ENCODE data around the gene CHST9.
"Not testable (repeated sequence)": the region's sequence is repeated elsewhere in the genome, so short reads cannot be mapped to it uniquely, and the experiment has no call there.

Gene CHST9

DNA sequence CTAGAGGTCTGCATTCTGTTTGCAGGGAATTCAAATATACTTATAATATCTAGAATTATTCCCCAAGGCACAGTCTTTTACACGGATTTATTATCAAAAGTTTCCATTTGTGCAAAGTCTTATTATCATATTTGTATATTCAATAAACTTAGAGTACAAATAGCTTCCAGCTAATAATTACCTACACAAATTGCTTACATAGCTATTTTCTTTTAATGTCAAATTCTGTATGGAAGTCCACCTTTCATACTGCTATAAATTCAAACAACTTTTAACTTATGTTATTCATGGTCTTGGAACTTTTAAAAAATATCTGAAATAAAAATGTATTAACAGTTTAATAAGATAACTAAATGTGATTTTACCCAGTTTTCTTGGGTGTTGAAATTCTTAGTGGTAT lies 13.1 kb downstream of the CHST9 start:
- no peak for DNase-seq (ENCODE audit: low read depth in 2 of 2)

GRCh38 chr18:27165412-27165811 lies 19.7 kb downstream of the CHST9 start:
- no peak for DNase-seq (ENCODE audit: low read depth in 2 of 2)

DNA sequence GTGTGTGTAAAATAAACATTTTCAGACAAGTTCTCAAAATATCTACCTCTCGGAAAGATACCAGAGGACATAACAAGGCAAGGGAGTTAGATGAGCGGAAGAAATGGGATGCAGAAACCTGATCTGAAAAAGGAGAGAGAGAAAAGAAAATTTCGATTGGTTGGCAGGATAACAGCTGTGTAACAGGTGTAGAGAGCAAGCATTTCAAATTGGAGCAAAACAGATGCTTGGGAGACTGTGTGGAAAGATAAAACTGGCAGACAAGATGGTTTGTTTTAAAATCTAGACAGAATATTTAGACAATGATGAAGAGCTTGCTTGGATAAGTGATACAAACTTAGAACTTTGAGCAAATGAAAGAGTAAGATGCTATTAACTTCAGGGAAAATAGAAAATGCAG lies 20.2 kb downstream of the CHST9 start:
- no peak for DNase-seq (ENCODE audit: low read depth in 2 of 2)

GRCh38 chr18:27163197-27163716 lies 21.9 kb downstream of the CHST9 start:
- DNase-seq (ENCODE audit: low read depth in 2 of 2), result not testable (repeated sequence)

DNA sequence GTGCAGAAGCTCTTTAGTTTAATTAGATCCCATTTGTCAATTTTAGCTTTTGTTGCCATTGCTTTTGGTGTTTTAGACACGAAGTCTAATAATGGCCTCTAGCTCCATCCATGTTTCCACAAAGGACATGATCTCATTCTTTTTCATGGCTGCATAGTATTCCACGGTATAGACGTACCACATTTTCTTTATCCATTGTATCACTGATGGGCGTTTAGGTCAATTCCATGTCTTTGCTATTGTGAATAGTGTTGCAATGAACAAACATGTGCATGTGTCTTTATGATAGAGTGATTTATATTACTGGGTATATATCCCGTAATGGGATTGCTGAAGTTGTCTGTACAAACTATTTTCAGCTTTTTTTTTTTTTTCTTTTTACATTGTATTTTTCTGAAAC lies 35.9 kb downstream of the CHST9 start:
- DNase-seq (ENCODE audit: low read depth in 2 of 2), result not testable (repeated sequence)

- no peak for DNase-seq (ENCODE audit: low read depth in 2 of 2)
These were observed 40.4 kb downstream of the CHST9 start for GRCh38 chr18:27144672-27145071.

- no peak for DNase-seq (ENCODE audit: low read depth in 2 of 2)
These were observed 41.4 kb downstream of the CHST9 start for GRCh38 chr18:27143580-27144287.

DNA sequence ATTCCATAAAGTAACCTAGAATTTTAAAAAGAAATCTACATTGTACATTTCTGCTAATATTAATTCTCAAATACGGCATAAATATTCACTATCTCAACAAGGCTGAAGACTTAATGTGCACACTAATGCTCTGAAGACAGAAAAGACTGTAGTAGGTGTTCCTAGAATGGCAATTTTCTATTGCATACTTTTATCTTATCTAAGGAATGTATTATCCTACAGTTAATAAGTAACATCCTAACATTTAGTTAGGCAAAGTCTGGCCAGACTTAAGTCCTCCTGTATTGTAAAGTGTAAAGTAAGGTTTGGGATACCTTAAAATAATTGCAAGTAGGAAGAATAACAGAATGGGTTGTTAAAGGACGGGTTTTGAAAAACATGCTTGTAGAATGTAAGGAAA lies 42.2 kb downstream of the CHST9 start:
- no peak for DNase-seq (ENCODE audit: low read depth in 2 of 2)

DNA sequence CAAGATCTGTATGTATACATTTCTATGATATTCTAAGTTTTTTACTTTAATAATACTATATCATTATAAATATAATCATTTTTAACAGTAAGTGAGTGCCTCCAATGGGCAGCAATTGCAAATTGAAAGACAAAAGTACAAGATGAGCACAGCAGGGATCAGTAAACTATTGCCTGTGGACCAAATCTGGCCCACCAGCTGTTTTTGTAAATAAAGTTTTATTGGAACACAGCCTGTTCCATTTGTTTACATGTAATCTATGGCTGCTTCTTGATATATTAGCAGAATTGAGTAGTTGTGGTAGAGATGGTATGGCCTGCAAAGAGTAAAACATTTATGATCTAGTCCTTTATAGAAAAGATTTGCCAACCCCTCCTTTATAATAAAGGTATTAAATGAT lies 43.2 kb downstream of the CHST9 start:
- no peak for DNase-seq (ENCODE audit: low read depth in 2 of 2)

DNA sequence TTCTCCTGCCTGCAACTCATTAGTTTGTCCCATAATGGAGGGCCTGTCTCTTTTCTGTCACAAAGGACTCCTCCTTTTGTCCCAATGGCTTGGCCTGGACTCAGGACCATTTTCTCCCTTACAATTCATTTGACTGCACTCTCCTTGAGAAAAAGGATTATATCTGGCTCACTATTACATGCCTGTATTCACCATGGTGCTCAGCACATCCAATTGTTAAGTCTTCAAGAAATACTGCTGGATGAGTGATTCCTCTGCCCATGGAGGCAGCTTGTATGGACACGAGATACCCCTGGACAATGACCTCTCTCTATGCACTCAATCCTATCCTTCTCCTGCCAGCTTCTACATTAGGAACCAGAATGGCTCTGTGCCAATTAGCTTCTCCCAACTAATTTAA lies 47.0 kb downstream of the CHST9 start:
- no peak for DNase-seq (ENCODE audit: low read depth in 2 of 2)

DNA sequence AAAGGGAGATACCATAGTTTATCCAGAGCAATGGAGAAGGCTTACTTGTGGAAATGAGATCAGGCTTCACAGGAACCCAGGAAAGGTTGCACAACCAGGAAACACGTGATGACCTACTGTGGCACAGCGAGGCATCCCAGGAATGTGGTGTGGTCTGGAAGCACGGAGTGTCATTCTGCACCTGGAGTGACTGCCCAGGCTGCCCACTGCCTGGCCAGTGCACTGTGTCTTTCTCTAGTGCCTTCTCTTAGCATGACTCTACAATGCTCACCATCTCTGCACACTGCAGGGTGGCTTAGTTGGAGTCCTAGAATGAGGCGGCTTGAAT lies 48.9 kb downstream of the CHST9 start:
- DNase-seq (ENCODE audit: low read depth in 2 of 2), result no peak

DNA sequence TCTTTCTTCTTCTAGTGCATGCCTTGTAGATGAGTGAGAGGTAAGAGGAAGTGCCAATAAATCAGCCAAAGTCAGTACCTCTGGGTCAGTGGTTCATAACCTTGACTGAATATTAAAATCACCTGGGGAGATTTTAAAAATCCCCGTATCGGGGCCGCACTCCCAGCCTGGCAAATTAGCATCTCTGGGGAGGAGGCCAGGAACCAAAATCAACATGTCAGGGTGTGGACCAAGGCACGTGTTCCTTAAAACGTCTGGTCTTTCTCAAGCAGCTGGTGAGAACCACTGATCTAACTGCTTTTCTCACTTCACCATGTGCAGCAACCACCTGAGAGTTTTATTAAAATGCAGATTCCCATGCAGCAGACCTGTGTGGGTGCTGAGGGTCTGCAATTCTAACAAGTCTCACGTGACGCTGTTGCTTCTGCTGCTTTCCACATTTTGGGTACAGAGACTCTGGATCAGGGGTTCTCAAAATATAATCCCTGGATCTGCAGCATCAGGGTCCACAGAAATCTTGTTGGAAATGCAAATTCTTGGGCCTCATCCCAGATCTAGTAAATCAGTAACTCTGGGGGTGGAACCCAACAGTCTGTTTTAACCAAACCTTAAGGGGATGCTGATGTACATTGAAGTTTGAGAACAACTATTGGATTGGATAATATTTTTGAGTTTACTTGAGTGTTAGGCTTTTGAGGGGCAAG lies 49.5 kb downstream of the CHST9 start:
- no peak for DNase-seq (ENCODE audit: low read depth in 2 of 2)

- no peak for DNase-seq (ENCODE audit: low read depth in 2 of 2)
These were observed 55.0 kb downstream of the CHST9 start for GRCh38 chr18:27130065-27130630.

DNA sequence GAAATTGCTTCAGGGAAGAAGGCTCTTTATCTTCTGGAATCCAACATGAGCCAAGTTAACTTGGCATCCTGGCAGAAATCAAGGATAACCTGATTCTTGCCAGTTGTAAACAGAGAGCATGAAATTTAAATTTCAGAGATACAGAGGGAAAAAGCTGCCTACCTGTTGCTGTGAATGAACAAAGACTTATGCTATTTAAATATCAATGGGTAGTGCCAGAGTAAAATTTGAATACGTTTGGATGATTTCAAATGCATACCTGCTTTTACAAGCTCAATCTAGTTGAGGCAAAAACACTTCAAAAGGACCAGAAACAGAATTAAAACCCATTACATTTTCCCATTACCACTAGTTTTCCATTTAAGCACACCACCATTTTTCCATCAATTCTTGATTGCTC lies 60.9 kb downstream of the CHST9 start:
- no peak for DNase-seq (ENCODE audit: low read depth in 2 of 2)

DNA sequence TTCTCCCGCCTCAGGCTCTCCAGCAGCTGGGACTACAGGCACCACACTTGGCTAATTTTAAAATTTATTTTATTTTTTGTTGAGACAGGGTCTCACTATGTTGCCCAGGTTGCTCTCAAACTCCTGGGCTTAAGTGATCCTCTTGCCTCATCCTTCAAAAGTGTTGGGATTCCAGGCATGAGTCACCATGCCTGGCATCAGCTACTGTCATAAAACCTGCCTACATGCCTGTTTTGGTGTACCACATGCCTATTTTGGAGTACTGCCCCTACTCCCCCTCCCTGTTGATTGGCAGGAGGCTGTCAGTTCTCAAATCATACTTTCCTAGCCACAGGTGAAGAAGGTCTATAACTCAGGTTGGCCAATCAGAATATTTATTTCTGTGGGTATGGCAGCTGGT lies 64.0 kb downstream of the CHST9 start:
- DNase-seq (ENCODE audit: low read depth in 2 of 2), result no peak

GRCh38 chr18:27120246-27120645 lies 64.9 kb downstream of the CHST9 start:
- DNase-seq (ENCODE audit: low read depth in 2 of 2), result no peak

GRCh38 chr18:27118973-27119372 lies 66.1 kb downstream of the CHST9 start:
- no peak for DNase-seq (ENCODE audit: low read depth in 2 of 2)

DNA sequence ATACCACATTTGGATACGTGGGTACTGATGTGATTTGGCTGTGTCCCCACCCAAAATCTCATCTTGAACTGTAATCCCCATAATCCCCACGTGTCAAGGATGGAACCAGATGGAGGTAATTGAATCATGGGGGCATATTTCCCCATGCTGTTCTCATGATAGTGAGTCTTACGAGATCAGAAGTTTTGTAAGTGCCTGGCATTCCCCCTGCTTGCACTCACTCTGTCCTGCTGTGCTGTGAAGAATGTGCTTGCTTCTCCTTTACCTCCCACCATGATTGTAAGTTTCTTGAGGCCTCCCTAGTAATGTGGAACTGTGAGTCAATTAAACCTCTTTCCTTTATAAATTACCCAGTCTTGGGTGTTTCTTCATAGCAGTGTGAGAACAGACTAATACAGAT lies 70.3 kb downstream of the CHST9 start:
- DNase-seq (ENCODE audit: low read depth in 2 of 2), result no peak

- DNase-seq (ENCODE audit: low read depth in 2 of 2), result no peak
These were observed 71.8 kb downstream of the CHST9 start for GRCh38 chr18:27113358-27113757.

- DNase-seq (ENCODE audit: low read depth in 2 of 2), result no peak
These were observed 74.8 kb downstream of the CHST9 start for GRCh38 chr18:27110319-27110718.

GRCh38 chr18:27109451-27109850 lies 75.7 kb downstream of the CHST9 start:
- DNase-seq (ENCODE audit: low read depth in 2 of 2), result no peak

GRCh38 chr18:27108842-27109241 lies 76.3 kb downstream of the CHST9 start:
- DNase-seq (ENCODE audit: low read depth in 2 of 2), result no peak

DNA sequence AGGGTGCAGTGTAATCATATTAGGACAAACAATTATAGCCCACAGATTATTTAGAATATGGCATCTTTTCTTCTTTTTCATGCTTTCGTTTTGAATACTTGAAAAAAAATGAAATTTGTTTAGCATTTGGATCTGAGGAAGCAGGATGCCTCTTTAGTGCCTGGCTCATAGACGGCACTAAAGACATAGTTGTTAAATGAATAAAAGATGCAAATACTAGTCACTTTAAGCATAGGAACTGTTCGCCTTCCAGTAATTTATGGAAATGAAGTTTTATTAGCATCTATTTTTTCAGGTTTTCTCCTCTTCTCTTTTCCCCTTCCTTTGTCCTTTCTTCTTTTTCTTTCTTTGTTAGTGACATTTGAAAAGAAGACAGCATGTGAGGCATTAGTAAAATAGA lies 80.4 kb downstream of the CHST9 start:
- no peak for DNase-seq (ENCODE audit: low read depth in 2 of 2)

Measured in stimulated activated CD8-positive, alpha-beta memory T cell treated with anti-CD3 and anti-CD28 coated beads, Interleukin-15, amount 100 ng/mL, for 48 hours (primary cell).